Measurements from ENCODE around the gene TMCO4.

The TMCO4 gene

DNA sequence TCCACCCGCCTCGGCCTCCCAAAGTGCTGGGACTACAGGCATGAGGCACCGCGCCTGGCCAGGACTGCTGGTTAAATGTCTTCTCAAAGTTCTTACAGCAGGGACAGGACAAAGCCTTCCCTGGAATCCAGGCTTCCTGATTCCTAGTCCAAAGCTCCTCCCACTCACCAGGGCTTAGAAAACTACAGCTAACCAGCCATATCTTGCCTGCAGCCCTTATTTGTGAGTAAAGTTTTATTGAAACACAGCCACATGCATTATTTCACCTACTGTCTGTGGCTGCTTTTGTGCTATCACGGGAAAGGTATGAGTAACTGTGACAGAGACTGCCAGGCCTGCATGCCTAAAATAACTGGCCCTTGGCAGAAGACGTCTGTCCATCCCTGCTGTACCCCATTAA lies 24.4 kb downstream of the TMCO4 start:
- no peak for DNase-seq (ENCODE audit: low spot score)

- DNase-seq (ENCODE audit: low spot score), result no peak
Observed at GRCh38 chr1:19774180-19774785, 25.4 kb downstream of the TMCO4 start.

- DNase-seq (ENCODE audit: low spot score), result no peak
Observed at GRCh38 chr1:19773485-19773884, 26.2 kb downstream of the TMCO4 start.

DNA sequence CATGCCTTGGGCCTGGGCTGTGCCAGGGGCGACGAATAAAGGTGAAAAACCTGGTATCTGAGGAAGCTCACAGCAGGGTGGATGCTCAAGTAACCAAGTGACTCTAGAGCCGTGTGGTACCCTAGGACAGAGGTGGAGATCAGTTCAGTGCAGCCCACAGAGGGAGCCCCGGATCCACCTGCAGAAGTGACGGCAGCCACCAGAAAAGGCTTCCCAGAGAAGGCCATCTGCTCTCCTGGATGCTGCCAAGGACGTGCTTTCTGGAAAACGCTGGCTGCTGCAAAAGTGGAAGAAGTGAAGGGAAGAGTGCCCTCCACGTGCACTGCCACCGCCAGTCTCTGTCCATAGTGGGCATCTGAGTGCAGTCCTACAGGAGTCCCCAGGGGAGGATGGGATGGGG lies 27.7 kb downstream of the TMCO4 start:
- no peak for DNase-seq (ENCODE audit: low spot score)

- DNase-seq (ENCODE audit: low spot score), result no peak
Observed at GRCh38 chr1:19771350-19771749, 28.4 kb downstream of the TMCO4 start.

- DNase-seq (ENCODE audit: low spot score), result no peak
Observed at GRCh38 chr1:19770436-19771190, 29.1 kb downstream of the TMCO4 start.

DNA sequence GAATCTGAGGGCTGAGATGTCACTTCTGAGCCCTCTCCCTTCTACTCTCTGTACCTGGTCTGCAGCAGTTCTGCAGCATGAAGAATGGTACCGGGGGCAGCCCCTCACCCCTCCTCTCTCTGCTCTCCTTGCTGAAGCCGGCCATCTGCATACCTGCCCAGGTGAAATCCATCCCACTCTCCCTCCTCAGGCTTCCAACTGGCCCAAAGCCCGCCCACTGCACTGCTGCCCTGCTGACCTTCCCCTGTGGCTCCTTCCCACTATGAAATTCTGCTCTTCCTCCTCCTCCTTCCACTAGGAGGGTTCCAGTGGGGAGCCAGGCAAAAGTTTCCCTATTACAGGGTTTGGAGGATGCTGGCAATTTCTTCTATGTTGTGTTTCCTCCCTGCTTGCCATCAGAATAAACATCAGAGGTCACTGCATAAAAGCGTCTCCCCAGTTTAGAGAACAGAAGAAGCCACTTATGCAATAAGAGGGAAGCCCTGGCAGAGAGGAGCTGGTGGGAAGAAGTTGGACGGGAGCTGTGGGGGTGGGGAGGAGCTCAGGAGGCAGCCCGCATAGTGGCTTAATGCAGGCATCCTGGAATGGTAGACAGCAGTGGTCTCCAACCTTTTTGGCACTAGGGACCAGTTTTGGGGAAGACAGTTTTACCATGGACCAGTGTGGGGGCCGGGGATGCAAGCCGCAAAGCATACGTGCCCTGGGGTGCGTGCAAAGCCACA lies 30.3 kb downstream of the TMCO4 start:
- no peak for DNase-seq (ENCODE audit: low spot score)

- DNase-seq (ENCODE audit: low spot score), result no peak
Observed at GRCh38 chr1:19768353-19769210, 31.1 kb downstream of the TMCO4 start.

DNA sequence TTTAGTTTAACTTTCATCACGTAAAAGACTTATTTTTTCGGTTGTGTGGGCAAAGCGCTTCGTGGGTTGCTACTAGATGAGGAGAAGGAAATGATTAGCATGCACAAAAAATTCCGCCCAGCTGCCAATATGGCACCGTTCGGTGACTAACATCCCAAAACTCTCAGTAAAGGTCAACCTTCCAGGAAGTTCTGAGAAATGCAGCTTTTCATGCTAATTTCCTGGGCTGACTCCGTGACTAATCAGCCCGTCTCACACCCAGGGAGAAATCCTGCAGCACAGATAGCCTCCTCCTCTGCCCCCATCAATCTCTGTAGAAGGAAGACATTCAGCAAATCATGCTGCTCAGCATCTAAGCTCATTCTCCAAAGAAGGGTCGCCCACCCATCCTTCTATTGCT lies 34.1 kb downstream of the TMCO4 start:
- DNase-seq (ENCODE audit: low spot score), result no peak

DNA sequence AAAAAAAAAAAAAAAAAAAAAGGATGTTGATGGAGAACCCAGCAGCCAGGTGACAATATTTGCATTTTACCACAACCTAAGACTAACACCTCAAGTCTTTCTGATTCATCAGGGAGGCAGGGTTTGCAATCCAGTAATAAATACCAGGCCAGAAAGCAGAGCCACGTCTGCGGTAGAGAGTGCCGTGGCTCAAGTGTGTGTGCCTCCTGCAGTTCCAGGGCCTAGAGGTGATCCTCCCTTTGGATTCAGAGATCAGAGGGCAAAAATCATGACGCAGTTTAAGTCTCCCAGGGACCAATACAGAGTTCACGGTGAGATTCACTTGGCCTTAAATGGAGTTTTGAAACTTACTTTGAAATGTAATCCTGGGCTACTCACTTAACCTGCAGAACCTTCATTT lies 34.9 kb downstream of the TMCO4 start:
- DNase-seq (ENCODE audit: low spot score), result no peak

DNA sequence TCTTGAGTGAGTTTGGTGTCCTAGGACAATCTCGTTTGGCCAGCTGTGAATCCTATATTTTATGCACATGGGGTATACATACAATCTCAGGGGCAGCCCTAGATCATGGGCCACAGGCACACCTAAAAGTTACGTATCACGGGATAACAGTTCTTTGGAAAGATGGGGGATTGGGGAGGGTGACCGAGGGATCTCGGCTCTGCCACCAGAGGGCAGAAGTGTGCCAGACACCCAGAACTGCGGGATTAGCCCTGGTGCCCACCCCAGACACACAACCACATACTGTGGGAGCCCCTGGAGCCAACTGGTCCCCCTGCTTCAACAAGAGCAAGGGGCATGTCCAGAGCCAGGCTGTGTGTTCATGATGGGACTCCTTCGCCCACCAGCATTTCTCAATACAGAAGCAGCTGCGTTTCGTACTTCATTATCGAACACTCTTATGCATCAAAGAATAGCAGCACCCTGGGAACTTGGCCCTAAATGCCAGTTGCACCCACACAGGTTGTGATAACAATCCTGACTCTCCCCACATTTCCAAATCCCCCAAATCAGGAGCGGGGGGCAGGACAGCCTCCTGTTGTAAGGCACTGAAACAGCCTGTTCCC lies 37.4 kb downstream of the TMCO4 start:
- DNase-seq (ENCODE audit: low spot score), result no peak

DNA sequence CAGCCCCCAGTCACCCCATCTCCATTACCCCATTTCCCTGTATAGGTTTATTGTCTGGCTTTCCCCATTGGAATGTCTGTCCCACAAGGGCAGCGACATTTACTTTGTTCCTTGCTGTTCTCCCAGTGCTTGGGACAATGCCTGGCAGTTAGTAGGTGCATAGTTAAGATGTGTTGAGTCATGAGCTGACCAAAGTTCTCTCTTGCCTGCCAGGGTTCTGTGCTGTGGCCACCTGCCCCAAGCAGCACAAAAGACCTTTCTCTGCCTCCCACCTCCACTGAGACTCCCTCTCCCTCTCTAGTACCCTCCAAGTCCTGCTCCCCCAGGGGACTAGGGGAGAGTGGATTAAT lies 40.0 kb downstream of the TMCO4 start:
- DNase-seq (ENCODE audit: low spot score), result no peak

GRCh38 chr1:19758227-19758830 lies 41.4 kb downstream of the TMCO4 start:
- DNase-seq (ENCODE audit: low spot score), result no peak

- DNase-seq (ENCODE audit: low spot score), result no peak
Observed at GRCh38 chr1:19757641-19758040, 42.1 kb downstream of the TMCO4 start.

DNA sequence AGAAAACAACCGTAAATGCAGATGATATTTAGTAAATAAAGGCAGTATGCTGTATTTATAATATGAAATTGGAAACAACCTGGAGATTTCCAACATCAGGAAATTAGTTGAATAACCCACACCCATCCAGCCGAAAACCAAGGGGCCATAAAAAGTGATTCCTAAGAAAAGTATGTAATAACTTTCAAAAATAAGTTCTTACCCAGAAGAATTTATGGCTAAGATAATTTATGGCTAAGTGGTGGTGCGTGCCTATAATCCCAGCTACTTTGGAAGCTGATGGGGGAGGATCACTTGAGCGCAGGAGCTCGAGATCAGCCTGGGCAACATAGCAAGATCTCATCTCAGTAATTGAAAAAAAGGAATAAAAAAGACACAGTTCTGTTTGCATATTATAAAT lies 43.2 kb downstream of the TMCO4 start:
- DNase-seq (ENCODE audit: low spot score), result no peak

DNA sequence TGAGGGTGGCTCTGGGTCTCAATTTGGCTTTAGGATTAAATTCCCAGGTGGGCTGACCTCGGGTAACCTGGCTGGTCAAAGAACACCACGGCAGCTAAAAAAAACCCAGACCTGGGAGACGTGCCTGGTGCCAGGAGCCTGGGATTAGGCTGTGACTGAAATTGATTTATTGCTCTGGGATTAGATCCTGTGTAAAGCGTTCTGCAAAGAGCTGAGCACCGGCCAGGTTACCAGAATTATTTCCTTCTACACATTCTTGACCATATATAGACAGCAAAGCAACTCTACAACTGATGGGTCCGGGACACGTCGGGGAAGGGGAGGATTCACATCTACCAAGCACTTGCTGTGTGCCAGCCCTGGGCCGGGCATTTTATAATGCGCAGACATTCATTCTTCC lies 45.2 kb downstream of the TMCO4 start:
- no peak for DNase-seq (ENCODE audit: low spot score)

DNA sequence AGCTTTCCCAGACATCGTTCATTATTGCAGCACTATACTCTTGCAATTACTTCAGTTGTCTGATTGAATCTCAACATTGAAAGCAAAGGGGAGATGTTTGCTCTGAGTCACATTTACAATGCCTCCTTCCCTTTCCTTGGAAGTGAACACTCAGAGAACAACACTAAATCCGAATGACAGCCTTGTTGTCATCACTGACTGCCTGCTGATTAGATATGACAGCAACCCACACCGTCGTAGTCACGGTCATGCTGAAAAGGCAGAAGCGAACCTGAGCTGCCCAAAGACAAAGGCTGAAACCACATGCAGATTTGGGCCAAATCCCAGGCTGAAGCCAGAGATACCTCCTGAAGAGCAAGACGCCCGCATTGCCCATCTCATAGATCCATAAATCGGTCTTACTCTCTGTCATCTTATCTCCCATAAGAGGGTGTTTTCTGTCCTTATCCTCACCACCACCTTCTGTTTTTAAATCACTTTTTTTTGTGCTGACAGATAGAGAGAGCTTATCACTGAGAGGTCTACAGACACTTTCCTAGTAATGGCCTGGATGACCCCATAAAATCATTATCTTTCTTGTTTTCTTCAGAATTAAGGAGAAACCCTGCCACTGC lies 47.5 kb downstream of the TMCO4 start:
- no peak for DNase-seq (ENCODE audit: low spot score)

GRCh38 chr1:19750882-19751276 lies 48.8 kb downstream of the TMCO4 start:
- DNase-seq (ENCODE audit: low spot score), result no peak

- no peak for DNase-seq (ENCODE audit: low spot score)
Observed at GRCh38 chr1:19750101-19750881, 49.4 kb downstream of the TMCO4 start.

- DNase-seq (ENCODE audit: low spot score), result no peak
Observed at GRCh38 chr1:19749685-19750084, 50.0 kb downstream of the TMCO4 start.

Measured in globus pallidus (tissue), 1 donor.